Karpas-422 (cell line): ENCODE measurements around the gene PAPOLA. TPM values are rescaled to one million over a fixed set of nuclear protein-coding genes. Genes with fewer than 3 reads are reported as not detected.

Source experiments
- DNase-seq: peaks from one replicate; pipeline ENCODE4 v3.0.0-alpha.2; 2015
- H2AFZ ChIP-seq: fragments of 200-600 bp; sonication (generic); 2 replicates; pipeline ENCODE4 v1.6.1; 2014; ENCODE audit warnings: antibody characterized with exemption, low read length, mixed read lengths
- H3K27ac ChIP-seq: fragments of 200-600 bp; sonication (generic); 2 replicates; pipeline ENCODE4 v1.5.1; 2014; ENCODE audit warnings: mild to moderate bottlenecking, low read length, moderate library complexity
- H3K27me3 ChIP-seq: fragments of 200-600 bp; sonication (generic); 2 replicates; pipeline ENCODE4 v1.6.1; 2014; ENCODE audit warnings: low read length, mixed read lengths
- H3K36me3 ChIP-seq: fragments of 200-600 bp; sonication (generic); 2 replicates; pipeline ENCODE4 v1.6.1; 2014; ENCODE audit warnings: low read length, mixed read lengths; ENCODE audit not compliant: insufficient read depth
- H3K4me1 ChIP-seq: fragments of 200-600 bp; sonication (generic); 2 replicates; pipeline ENCODE4 v1.6.1; 2014; ENCODE audit warnings: mild to moderate bottlenecking, low read length, mixed read lengths
- H3K4me2 ChIP-seq: fragments of 200-600 bp; sonication (generic); 2 replicates; pipeline ENCODE4 v1.6.1; 2014; ENCODE audit warnings: low read length, low read depth, mild to moderate bottlenecking; ENCODE audit not compliant: poor library complexity, severe bottlenecking
- H3K4me3 ChIP-seq: fragments of 200-600 bp; sonication (generic); 2 replicates; pipeline ENCODE4 v1.5.1; 2014; ENCODE audit warnings: mild to moderate bottlenecking, antibody characterized with exemption, low read length, mixed read lengths
- H3K79me2 ChIP-seq: fragments of 200-600 bp; sonication (generic); 2 replicates; pipeline ENCODE4 v1.6.1; 2014; ENCODE audit warnings: mild to moderate bottlenecking, low read length, mixed read lengths
- H3K9ac ChIP-seq: fragments of 200-600 bp; sonication (generic); 2 replicates; pipeline ENCODE4 v1.6.0; 2014; ENCODE audit warnings: low read length
- H3K9me2 ChIP-seq: fragments of 200-600 bp; sonication (generic), shearing (Covaris generic); replicated peaks from 2 replicates; pipeline ENCODE4 v1.6.0; 2014; ENCODE audit warnings: mild to moderate bottlenecking, low read length, moderate library complexity; ENCODE audit not compliant: insufficient read depth
- H3K9me3 ChIP-seq: fragments of 300-700, 200-600 bp; sonication (generic); 2 replicates; pipeline ENCODE4 v1.6.1; 2014; ENCODE audit warnings: low read length, mixed read lengths
- H4K20me1 ChIP-seq: fragments of 200-600 bp; sonication (generic); 2 replicates; pipeline ENCODE4 v1.6.1; 2014; ENCODE audit warnings: mild to moderate bottlenecking, antibody characterized with exemption, low read length, low read depth; ENCODE audit not compliant: insufficient read depth
- total RNA-seq: library from RNA; depleted of rRNA; stranded (reverse); fragments of >200 nt; shearing (Covaris generic); gene quantifications from 2 replicates; pipeline ENCODE4 v1.2.3, GENCODE V29; 2014; ENCODE audit warnings: low replicate concordance

The PAPOLA gene
- total RNA-seq, 1 experiment from 2014 or later = 313 TPM

DNA sequence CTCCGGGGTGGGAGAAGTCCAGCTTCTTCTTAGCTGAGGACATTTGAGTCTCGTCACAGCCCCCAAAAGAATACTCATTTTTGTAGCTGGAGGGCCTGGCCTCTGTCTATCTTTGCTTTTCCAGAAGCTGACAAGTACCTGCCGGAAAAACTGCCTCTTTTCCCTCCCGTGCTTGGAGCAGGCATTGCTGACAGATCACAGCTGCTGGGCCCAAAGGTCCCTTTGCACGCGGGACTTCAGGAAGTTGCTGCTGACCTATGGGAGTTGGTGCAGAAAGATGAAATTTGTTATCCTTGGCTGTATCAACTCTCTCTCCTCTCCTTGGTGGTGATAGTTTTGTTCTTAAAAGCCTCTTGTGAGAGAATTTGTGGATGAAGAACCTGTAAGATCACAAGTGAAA is 92.8 kb downstream of the PAPOLA start:
- Histone ChIP-seq H3K4me3 (no peak overlapping the region), H3K4me1 (peaks cover 12% of the 10 kb centered on the region), H3K79me2 (no peaks in the 10 kb centered on the region), H2AFZ (no peak overlapping the region), H3K9me3 (no peaks in the 10 kb centered on the region), H3K9me2 (no peaks in the 10 kb centered on the region), H3K27me3 (no peaks in the 10 kb centered on the region), H4K20me1 (no peaks in the 10 kb centered on the region), H3K9ac (no peak overlapping the region), H3K36me3 (no peaks in the 10 kb centered on the region), H3K27ac (no peak overlapping the region), H3K4me2 (no peak overlapping the region)
- DNase-seq = no peak

DNA sequence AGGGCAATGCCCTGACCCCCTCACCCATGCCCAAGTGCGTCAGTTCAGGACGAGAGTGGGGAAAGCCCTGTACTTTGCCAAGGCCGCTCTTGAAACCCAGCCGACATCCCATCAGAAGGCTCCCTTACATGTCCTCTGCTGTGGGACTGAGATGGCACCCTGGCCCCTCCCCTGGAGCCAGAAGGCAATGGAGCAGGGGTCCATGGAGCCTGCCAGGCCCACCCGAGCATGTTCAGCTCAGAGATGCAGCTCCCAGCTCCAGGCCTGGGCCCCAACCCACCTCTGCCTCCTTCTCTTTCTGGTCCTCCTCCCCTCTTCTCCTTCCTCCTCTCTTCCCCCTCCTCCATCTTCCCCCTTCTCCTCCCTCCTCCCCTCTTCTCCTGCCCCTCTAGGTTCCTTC is 95.5 kb downstream of the PAPOLA start:
- Histone ChIP-seq H3K36me3 (no peaks in the 10 kb centered on the region), H4K20me1 (no peaks in the 10 kb centered on the region), H3K27ac (no peak overlapping the region), H3K79me2 (no peaks in the 10 kb centered on the region), H3K4me2 (no peak overlapping the region), H3K9me2 (no peaks in the 10 kb centered on the region), H3K27me3 (peaks cover 3% of the 10 kb centered on the region; the same call in 1 of the 2 replicates), H2AFZ (no peak overlapping the region), H3K4me3 (no peak overlapping the region), H3K4me1 (peaks cover 20% of the 10 kb centered on the region), H3K9ac (no peak overlapping the region), H3K9me3 (no peaks in the 10 kb centered on the region)
- no peak for DNase-seq

DNA sequence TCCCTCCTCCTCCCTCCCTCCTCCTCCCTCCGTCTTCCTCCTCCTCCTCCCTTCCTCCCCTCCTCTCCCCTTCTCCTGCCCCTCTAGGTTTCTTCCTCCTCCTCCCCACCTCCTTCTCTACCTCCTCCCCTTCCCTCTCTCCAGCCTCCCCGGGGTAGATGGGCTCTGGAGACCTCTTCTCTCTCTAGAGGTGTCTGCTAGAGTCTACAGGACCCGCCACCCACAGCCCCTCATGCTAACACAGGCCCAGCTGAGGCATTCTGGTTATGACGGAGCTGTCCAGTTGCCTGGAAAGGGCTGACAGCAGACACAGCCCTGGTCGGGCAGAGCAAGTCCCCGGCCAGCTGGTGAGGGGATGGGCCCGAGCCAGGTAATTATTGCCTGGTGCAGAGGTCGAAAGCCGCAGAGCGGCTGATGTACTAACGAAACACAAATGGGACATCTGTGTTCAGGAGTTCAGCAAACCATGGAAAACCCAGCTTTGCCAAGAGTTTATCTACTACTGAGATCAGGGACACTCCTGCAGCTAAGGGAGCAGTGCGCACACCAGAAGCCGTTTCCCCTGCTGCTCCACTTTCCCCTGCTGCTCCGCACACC is 96.2 kb downstream of the PAPOLA start:
- no peak for DNase-seq
- no peak overlapping the region for H3K27ac ChIP-seq
- H3K9ac ChIP-seq = no peak overlapping the region
- H4K20me1 ChIP-seq = no peaks in the 10 kb centered on the region
- peaks cover 3% of the 10 kb centered on the region; the same call in 1 of the 2 replicates for H3K27me3 ChIP-seq
- no peak overlapping the region for H3K4me2 ChIP-seq
- no peak overlapping the region for H3K4me3 ChIP-seq
- H3K9me3 ChIP-seq = no peaks in the 10 kb centered on the region
- H3K9me2 ChIP-seq = no peaks in the 10 kb centered on the region
- H3K4me1 ChIP-seq = peaks cover 22% of the 10 kb centered on the region
- no peaks in the 10 kb centered on the region for H3K79me2 ChIP-seq
- H2AFZ ChIP-seq = no peak overlapping the region
- H3K36me3 ChIP-seq = no peaks in the 10 kb centered on the region

DNA sequence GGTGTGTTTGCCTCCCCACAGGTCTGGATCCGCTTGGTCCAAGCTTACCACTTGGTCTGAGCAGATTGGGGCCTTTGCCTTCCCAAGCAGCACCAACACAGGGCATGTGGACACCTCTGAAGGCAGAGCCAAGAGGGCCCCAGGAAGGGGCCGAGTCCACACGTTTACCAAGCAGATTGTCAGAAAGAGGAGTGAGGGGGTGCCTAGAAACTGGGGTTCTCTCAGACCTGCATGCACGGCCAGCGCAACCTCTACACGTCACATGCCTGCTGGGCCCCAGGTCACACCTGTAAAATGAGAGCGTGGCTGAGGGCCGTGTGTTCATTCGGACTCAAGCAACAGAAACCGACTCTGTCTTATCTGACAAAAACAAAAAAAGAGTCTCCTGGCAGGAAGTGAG is 96.9 kb downstream of the PAPOLA start:
- Histone ChIP-seq H3K4me3 (no peak overlapping the region), H3K9me2 (no peaks in the 10 kb centered on the region), H3K36me3 (no peaks in the 10 kb centered on the region), H3K79me2 (no peaks in the 10 kb centered on the region), H2AFZ (no peak overlapping the region), H3K4me2 (no peak overlapping the region), H3K27me3 (peaks cover 3% of the 10 kb centered on the region; the same call in 1 of the 2 replicates), H3K4me1 (peaks cover 26% of the 10 kb centered on the region), H3K27ac (no peak overlapping the region), H4K20me1 (no peaks in the 10 kb centered on the region), H3K9me3 (no peaks in the 10 kb centered on the region), H3K9ac (no peak overlapping the region)
- no peak for DNase-seq

DNA sequence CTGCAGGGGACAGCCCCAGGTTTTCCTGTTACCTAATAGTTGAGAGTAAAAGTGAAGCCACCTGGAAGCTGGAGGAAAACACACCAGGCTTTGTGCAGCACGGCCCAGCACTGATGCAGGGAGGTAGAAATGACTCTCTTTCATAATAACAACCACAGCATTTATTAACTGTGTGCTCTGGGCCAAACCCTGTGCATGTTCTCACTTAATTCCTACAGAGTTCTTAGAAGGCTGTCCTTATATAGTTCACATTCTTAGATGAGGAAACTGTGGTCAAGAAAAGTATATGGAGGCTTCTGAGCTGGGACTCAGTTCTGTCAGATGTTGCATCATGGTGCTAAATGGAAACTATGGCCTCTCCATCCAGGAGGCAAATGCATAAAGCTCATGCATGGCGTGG is 100.0 kb downstream of the PAPOLA start:
- no peaks in the 10 kb centered on the region for H4K20me1 ChIP-seq
- H3K9me3 ChIP-seq = no peaks in the 10 kb centered on the region; the same call in 1 of the 2 replicates
- H3K79me2 ChIP-seq = no peaks in the 10 kb centered on the region

DNA sequence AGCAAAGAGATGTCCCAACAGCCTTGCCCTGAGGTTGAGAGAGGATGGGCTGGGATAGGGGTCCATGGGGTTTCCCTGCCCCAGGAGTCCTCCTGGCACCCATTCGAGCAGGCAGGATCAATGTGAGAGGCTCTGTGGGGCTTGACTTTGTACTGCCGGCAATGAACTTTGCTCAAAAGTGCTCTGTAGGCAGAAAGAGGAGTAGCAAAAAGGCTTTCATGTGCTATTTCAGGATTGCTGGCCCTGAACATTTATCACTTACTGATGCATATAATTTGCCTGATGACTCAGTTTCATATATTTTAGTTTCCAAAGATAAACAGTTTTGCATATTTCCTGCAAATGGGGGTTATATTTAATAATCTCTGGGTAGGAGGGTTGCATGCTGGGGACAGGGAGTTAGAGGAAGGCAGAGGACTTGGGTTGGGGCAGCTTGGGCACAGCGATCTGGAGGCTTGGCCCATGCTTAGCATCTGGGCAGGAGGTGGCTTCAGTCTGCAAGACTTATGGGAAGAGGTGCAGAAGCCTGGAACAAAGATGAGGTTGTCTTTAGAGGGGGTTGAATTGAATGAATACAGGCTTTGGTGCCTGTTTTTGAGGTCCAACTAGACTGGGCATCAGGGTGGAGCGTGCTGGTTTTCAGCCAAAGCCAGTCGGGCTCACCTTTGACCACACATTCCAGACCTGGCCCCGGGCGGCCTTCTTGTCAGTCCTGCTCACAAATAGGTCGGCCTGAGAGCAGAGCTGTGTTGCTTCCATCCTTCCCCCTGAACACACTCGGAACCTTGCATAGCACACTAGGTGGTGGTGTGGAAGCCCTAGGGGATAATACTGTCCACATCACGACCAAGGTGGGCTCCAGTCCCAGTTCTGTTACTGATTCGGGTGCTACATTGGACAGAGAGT is 101.4 kb downstream of the PAPOLA start:
- Histone ChIP-seq H3K9ac (peak overlapping the region; percentile 29; the same call in 1 of the 2 replicates), H3K27me3 (peaks cover 11% of the 10 kb centered on the region; the same call in 1 of the 2 replicates), H3K4me2 (peak overlapping the region; percentile 55), H4K20me1 (no peaks in the 10 kb centered on the region), H3K79me2 (no peaks in the 10 kb centered on the region), H3K4me3 (peak overlapping the region; percentile 34), H3K27ac (peak overlapping the region; percentile 12; the same call in 1 of the 2 replicates), H2AFZ (no peak overlapping the region), H3K9me3 (no peaks in the 10 kb centered on the region; the same call in 1 of the 2 replicates), H3K4me1 (peaks cover 39% of the 10 kb centered on the region), H3K9me2 (no peaks in the 10 kb centered on the region), H3K36me3 (no peaks in the 10 kb centered on the region; the same call in 1 of the 2 replicates)
- peak; percentile 85 for DNase-seq

More for the DNA sequence above, 100.0 kb downstream of the PAPOLA start:
- no peak for DNase-seq
- no peak overlapping the region for H3K4me3 ChIP-seq
- peak overlapping the region; percentile 55 for H3K4me2 ChIP-seq
- no peak overlapping the region for H3K27ac ChIP-seq
- peaks cover 11% of the 10 kb centered on the region; the same call in 1 of the 2 replicates for H3K27me3 ChIP-seq
- no peak overlapping the region for H2AFZ ChIP-seq
- H3K9me2 ChIP-seq = no peaks in the 10 kb centered on the region
- no peak overlapping the region for H3K9ac ChIP-seq
- peaks cover 39% of the 10 kb centered on the region for H3K4me1 ChIP-seq
- H3K36me3 ChIP-seq = no peaks in the 10 kb centered on the region; the same call in 1 of the 2 replicates

DNA sequence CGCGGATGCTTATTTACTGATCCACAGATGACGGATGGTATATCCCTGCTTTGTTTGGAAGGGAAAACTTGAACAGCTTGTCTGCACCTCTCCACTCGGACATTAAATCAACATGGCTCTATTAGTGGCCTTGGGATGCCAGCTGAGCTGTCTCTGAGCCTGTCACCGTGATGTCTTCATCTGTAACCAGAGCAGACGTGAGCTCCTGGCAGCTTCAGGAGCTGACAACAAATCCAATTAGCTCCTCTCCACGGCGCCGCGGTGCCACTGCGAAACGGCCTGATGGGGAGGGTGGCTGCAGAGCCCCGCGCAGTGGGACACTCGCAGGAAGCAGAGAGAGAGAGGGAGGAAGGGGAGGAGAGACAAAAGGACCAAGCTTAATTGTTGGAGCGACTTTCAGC is 112.3 kb downstream of the PAPOLA start:
- Histone ChIP-seq H3K36me3 (no peaks in the 10 kb centered on the region), H3K4me3 (no peak overlapping the region), H3K27me3 (no peaks in the 10 kb centered on the region), H4K20me1 (no peaks in the 10 kb centered on the region), H3K9me3 (no peaks in the 10 kb centered on the region), H2AFZ (no peak overlapping the region), H3K79me2 (no peaks in the 10 kb centered on the region), H3K4me2 (no peak overlapping the region), H3K9ac (no peak overlapping the region), H3K27ac (no peak overlapping the region), H3K4me1 (peaks cover 17% of the 10 kb centered on the region), H3K9me2 (no peaks in the 10 kb centered on the region)
- no peak for DNase-seq

DNA sequence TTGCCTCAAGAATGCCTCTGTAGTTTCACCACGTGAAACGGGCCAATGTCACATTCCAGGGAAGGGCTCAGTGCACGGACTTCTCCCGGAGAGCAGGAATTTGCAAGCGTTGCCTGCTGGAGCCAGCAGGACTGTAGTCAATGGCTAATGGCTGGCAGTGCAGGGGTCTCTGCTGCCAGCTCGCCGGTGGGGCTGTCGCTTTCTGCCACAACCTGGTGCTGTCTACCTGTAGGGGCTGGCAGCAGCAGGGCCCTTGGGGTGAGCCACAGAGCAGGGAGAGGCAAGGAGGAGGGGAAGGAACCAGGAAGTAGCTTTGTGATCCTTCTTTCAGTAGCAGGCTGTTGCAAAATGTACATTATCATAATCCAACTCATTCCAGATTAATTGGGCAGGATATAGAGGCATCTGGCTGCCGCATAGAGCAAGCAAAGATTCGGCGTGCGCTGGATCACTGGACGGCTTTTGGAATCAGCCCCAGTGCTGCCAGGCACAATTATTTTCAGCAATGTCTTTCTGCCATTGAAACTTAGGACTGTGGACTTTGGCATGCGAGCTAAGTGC is 114.1 kb downstream of the PAPOLA start:
- Histone ChIP-seq H3K4me2 (no peak overlapping the region), H3K9ac (no peak overlapping the region), H3K27ac (no peak overlapping the region), H3K27me3 (no peaks in the 10 kb centered on the region; the same call in 1 of the 2 replicates), H3K9me2 (no peaks in the 10 kb centered on the region), H4K20me1 (no peaks in the 10 kb centered on the region), H3K79me2 (no peaks in the 10 kb centered on the region), H3K9me3 (no peaks in the 10 kb centered on the region), H2AFZ (no peak overlapping the region), H3K4me1 (peaks cover 17% of the 10 kb centered on the region), H3K4me3 (no peak overlapping the region), H3K36me3 (no peaks in the 10 kb centered on the region)
- DNase-seq = no peak
